Activated CD4-positive, alpha-beta T cell treated with anti-CD3 and anti-CD28 coated beads, Interleukin-10, Interleukin-2, amounts not matched to agents 100 ng/mL and 50 ng/mL, durations not matched to agents 16 hours and 8 hours (primary cell): ENCODE measurements around the gene UBR4.

Experiments used
- DNase-seq: peaks from one replicate; pipeline ENCODE4 v3.0.0-alpha.2; 2020

Gene UBR4

DNA sequence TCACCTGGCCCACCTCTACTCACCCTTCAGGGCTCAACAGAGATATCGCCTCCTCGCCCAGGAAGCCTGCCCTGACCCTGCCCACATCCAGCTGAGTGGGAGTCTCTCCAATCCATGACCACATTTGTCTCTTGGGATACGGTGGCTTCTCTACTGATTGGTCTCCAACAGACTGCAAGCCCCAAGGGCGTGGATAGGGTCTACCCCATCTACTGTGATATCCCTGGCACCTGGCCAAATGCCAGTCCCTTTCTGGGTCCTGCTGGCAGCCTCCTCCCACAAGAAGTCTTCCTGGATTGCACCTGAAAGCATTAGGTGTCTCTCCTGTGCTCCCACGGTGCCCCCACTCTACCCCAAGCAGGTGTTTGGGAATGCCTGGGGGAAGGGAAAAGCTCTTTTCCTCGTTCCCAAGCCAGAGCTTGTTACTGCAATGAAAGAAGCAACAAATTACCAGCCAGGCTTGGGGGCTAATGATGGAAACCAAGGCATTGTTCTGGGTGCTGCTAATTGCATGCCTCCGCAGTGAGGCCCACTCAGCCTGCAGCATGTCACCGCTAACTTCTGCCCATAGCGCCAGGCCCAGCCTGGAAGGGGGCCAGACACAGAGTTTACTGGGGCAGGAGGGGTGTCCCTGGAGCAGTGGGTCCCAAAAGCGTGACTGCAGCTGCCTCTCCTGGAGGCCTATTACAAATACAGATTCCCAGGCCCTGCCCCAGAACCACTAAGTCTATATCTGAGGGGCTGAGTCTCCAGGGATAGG, 162.9 kb downstream of the UBR4 start:
- DNase-seq: no peak

DNA sequence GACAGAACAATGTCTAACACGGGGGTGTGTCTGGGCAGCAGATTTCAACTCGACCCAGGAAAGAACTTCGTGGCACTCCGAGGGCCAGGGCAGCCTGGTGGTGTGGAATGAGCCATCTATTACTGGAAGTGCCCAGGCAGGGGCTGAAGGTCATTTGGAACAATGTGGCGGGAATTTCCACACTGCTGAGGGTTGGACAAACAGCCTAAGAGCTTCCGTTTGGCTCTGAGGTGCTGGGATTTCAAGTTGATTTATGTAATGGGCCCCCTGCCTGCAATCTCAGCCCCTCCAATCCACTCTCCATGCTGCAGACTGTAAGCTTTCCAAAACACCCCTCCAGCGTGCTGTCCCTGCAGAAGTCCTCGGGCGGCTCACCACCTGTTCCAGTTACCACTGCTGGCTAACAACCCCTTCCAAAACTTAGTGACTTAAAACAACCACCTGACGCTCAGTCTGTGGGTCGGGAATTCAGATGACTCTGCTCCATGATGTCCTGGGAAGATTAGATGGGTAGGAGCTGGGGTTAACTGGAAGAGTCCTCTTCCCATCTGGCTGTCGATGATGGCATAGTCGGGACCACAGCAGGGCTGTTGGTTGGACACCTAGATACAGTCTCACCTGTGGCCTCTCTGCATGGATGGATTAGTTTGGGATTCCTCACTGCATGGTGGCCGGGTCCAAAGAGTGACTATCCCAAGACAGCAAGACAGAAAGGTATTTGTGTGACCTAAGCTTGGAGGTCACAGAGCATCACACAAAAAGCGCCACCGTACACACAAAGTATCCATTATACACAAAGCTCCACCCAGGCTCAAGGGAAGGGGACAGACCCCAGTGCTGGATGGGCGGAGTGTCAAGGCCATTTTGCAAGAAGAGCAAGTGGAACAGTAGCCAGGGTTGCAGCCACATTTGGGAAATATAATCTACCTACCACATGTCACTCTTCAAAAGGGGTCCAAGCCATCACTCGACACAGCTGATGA, 163.9 kb downstream of the UBR4 start:
- no peak for DNase-seq

DNA sequence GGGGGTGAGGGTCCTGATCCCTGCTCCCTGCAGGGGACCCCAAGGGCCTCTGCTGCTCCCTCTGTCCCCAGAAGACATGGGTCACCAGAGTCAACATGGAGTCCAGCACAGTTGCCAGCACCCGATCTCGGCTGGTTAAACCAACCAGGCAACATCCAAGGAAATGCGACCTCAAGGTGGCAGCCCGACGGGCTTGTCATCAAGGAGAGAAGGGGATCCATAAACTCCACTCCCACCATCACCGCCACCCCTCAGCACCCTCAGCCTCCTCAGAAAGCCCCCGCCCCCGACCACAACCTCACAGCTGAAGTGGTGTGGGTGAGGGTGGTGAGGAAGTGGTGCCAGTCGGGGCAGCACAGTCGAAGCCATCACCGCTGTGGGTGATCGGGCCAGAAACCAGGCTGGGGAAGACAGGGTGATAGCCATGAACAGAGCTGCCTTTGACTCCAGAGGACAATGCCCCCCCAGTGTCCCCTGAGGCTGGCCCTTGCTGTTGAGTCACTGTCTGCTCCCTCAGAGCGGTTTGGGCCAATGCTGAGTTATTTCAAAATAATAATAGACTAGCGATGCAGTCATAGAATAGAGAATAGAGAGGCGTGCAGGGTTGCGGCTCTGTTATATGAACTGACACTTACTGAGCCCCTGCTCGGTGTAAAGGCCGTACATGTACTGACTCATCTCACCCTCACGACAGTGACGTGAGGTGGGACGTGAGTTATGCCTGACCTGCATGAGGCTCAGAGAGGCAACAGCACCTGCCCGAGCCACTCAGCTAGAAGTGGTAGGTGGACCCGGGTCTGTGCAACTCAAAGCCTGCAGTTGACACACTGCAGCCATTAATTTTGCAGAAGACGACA, 164.9 kb downstream of the UBR4 start:
- no peak for DNase-seq

DNA sequence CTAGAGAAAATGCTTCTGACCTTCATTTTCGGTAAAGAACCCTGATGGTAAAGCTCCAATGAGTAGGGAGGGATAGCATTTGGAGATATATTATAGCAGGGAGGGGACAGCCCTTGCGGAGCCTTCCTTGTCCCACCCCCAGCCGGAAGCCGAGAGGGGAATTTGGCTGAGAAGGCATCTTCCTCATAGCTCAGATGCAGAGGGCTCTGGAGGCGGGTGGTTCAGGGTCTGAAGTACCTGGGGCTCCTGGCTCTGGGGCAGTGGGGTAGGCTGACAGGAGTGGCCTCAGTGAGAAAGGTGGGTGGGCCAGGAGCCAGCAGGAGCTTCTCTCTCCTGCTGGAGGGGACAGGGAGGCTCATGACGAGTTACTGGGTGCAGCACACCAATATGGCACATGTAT, 165.6 kb downstream of the UBR4 start:
- no peak for DNase-seq

DNA sequence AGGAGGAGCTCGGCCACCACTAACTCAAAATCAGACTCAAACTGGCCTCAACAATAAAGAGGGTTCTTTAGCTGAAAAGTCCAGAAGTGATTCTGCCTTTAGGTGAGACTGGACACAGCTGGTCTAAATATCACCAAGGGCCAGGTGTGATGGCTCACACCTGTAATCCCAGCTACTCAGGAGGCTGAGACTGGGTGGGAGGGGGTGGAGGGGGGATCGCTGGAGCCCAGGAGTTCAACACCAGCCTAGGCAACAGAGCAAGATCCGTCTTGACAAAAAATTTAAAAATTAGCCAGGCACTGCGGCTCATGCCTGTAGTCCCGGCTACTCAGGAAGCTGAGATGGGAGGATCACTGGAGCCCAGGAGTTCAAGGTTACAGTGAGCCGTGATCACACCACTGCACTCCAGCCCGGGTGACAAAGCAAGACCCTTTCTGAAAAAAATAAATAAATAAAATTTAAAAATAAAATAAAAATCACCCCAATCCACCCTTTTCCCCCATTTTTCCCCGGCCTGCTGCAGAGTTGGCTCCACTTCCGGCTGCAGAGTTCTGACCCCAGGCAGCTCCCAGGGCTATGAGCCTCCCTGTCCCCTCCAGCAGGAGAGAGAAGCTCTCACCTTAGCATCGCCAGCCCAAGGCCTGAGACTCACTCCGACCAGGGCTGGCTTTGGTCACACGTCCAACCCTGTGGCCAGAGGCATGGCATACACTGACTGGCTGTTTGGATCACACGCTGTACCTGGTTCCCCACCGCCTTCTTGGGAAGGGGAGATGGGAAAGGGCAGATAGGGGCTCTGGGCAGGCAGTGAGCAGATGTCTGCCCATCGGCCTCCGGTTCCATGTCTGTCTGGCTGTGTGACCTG, 166.3 kb downstream of the UBR4 start:
- DNase-seq: no peak

DNA sequence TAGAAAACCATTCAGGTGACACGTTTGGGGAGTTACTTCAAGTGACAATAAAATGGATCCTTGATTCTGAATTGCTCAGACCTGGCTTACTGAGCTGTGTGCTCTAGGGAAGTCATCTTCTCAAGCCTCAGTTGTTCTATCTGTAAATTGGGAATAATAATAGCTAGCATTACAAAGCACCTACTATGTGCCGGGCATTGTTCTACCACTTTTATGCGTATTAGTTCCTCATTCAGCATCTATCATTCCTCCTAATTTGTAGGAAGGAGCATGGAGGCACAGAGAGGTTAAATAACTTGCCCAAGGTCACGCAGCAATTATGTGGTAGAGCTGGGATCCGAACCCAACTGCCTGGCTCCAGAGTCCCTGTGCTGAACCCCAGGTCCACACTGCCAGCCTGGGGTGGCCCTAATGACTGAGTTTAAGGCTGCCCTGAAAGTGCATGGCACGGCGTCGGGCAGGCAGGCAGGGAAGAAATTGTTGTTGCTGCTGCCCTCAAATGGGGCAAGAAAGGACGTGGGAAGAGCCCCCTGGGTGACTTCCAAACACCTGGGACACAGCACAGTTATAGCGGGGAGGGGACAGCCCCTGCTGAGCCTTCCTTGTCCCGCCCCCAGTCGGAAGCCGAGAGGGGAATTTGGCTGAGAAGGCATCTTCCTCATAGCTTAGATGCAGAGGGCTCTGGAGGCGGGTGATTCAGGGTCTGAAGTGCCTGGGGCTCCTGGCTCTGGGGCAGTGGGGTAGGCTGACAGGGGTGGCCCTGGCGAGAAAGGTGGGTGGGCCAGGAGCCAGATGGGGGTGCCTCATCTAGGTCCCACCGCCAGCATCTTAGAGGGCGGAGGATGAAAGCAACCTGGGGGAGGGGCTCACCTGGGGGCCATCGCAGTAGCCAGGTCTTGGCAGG, 167.1 kb downstream of the UBR4 start:
- DNase-seq: no peak

DNA sequence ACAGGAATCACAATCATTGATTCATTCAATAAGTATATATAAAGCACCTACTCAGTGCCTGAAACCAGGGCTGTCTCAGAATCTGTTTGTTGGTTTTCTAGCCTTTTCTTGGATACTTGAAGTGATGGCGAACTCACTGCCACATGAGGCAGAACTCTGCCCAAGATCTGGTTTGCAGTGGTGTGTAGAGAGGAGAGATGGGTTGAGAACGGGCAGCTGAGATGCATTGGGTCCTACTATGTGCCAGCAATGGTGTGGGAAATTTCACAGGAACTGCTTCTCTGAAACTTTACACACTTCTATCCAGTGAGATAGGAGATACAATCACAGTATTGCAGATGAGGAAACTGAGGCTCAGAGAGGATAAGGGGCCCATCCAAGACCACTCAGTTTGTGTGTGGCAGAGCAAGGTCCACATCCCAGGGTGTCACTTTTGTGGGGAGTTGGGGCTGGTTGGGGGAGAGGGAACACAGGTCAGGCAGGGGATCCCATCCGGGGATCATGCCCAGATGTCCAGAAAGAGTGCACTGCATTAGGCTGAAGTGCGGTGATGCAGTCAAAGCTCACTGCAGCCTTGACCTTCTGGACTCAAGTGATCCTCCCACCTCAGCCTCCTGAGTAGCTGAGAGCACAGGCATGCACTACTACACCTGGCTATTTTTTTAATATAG, 169.9 kb downstream of the UBR4 start:
- no peak for DNase-seq

DNA sequence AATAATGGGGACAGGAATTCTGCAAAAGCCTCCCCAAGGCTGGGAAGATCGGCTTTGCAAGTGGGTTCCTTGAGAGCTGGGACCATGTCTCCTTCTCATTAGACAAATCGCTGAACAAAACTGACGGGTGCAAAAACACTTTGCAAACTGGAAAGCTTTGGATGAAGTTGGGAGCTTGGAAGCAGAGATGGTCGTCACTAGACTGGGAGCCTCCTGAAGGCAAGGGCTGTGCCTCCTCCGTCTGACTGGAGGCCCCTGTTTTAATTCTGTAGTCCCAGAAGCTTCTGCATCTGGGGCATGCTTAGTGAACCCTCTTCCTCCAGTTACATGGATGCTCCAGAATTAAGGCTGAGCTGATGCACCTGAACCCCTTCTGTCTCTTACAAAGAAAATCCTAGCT, 171.3 kb downstream of the UBR4 start:
- no peak for DNase-seq

DNA sequence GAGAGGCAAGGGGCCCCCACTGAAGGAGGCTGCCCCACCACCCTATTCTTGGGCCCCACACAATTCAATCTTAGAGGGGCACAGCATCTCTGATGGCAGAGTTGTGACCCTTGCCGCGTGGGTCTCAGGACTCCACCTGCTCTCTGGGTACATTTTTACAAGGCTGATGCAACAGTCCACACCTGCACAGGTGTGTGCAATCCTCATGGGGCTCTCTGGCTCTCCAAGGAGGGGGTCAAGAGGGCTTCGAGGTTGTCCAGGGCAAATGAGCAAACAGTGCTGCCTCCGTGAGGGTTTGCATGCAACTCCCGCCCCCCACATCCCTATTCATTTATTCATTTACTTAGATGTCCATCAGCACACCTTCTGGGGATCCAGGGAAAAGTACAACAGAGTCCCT, 172.0 kb downstream of the UBR4 start:
- no peak for DNase-seq

DNA sequence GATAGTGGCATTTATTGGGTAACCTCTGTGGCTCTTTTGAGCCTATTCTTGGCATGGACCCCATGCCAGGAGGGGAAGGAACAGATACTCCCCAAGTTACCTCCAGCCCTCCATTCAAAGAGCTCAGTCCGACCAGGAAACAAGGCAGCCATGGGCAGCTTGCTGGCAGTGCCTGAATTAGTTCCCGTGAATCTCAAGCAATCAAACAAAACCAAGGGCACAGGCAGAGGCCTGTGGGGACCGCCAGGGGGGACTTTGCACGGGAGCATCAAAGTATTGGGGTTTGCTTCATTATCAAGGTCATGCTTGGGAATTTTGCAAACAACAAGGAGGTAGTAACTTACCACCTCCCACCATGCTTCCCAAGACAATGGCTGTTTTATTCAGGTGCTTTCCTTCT, 172.4 kb downstream of the UBR4 start:
- no peak for DNase-seq

DNA sequence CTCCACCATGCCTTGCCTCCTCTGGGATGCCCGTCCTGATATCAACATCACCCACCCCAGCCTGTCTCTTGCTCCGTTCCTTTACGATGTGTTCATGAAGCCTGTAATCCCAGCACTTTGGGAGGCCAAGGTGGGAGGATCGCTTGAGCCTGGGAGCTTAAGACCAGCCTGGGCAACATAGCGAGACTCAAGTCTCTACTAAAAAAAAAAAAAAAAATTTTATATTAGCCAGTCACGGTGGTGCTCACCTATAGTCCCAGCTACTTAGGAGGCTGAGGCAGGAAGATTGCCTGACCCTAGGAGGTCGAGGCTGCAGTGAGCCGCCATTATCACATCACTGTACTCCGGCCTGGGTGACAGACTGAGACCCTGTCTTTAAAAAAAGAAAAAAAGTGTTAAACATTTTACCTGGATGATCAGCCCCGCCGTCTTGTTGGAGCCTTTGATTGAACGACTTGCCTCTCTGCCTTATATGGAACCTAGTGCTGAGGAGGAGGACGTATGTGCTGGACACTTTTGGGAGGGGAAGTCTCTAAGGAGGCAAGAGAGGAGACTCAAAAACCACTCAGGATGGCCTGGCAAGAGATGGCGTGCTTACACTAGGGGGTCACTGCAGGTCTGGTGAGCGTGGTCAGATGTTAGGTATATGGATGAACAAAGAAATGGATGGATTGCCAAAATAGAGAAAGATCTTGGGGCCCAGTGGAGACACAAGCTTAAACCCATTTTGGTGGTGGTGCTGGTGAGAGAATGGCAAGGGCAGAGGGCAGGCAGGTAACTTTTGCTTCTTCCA, 173.1 kb downstream of the UBR4 start:
- DNase-seq: no peak

DNA sequence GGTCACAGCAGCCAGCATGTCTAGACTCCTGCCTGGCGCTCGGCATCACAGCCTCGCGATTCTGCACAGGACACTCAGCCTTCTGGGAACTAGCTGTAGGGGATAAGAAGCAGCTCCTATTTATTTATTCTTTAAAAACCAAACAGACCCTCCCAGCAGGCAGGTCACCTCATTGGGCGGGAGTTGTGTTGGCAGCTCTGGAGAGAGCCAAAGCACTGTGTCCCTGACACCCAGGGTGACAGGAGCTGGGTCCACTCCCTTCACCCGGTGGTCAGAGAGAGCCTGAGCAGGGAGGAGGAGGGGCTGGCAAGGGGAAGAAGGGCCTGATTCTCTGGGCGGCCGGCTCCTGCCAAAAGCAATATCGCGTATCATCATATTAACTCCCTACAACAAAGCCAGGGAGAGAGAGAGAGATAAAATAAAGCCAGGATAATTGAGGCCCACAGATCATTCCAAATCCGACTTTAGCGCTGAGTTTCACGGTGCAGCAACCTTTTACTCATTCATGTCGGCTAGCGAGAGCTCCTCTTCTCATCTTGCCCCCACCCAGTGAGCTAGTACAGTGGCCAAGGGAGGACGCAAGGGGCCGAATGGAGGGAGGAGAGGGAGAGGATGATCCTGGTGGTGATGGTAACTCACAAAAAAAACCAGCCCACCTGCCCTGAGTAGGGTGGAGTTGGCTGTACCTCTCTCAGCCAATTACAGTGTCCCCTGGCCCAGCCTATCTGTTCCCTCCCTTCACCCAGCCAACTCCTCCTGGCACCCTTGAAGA, 173.8 kb downstream of the UBR4 start:
- no peak for DNase-seq

DNA sequence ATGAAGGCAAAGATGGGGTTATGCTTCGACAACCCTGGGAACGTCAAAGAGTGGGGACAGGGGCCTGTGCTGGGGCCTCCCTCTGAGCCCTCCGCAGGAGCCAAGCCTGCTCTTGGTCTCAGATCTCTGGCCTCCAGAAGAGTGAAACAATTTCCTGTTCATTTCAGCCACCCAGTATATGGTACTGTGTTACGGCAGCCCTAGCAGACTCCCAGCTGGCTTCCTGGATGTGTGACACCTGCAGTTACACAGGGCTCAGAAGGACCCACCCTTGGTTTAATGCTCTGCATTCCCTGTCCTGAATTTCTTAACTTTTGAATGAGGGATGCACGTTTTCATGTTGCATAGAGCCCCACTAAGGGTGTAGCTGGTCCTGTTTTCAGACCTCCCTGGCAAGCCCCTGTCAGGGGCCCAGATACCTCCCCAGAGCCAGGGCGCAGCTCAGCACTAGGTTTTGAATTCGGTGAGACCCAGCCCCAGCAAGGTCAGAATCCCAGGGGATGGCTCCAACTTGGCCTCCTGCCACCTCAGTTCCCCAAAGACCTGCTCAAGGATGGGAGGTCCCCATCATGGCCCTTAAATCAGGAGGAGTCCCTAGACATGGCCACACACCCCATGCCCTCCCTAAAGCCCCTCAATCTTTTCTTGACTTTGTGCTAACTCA, 174.6 kb downstream of the UBR4 start:
- no peak for DNase-seq

DNA sequence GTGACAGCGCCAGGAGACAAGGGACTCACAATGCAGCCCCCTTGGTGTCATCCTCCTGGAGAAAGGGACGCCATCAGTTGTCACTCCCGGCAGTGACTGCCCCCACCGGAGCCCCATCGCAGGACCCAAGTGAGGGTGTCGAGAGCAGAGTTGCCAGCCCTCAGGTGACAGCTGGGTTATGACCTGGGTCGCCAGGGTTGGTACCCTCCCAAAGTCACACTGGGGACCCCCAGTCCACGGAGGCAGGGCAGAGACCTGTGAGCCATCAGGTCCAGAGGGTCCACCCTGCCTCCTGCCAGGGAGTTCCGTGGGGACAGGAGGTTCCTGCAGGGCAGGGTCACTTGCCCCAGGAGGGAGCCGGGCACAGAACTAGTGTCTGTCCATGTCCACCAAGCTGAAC, 175.3 kb downstream of the UBR4 start:
- DNase-seq: no peak

DNA sequence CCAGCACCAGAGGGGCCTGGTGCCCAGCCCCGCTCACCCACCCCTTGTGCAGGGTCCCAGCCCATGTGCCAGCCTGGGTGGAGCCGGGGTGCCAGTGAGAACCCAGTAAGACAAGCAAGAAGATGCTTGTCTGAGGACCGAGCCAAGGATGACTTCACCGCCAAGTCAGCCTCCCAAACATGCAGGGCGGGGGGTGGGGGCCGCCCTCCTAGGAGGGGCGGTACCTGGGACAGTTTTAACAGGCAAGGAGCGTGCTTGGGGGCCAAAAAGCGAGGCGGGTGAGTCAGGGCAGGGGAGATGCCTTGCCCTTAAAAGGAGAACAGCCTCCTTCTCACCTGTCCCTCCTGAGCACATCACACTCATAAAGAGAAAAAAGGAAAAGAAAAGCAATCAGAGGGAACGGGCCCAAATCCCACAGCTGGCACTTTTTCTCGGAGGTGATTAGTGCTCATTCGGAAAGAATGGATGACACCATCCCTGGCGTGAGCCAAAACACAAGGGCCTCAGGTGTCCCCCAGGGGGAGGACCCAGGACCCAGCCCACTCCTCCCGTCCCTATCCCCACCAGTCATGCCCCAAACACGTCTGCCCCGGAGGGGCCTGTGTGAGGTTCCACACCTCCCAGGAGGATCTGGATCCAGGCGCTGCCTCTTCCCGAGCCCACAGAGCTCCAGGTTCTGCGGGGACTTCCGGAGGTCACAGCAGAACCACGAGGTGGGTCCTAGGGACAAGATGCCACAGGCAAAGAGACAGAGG, 176.0 kb downstream of the UBR4 start:
- DNase-seq: no peak

DNA sequence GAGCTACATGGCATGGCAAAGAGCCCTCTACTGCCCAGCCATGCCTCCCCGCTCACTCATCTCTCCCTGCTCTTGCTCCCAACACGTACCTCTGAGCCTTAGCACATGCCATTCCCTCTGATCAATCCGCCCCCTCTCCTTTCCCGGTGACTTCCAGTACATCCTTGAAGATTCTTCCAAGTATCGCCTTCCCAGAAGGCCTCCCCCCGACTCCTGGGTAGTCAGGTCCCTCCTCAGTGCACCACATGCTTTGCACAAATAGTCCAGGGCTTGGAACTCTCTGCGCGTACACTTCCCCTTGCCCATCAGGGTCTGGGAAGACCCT, 176.6 kb downstream of the UBR4 start:
- no peak for DNase-seq

DNA sequence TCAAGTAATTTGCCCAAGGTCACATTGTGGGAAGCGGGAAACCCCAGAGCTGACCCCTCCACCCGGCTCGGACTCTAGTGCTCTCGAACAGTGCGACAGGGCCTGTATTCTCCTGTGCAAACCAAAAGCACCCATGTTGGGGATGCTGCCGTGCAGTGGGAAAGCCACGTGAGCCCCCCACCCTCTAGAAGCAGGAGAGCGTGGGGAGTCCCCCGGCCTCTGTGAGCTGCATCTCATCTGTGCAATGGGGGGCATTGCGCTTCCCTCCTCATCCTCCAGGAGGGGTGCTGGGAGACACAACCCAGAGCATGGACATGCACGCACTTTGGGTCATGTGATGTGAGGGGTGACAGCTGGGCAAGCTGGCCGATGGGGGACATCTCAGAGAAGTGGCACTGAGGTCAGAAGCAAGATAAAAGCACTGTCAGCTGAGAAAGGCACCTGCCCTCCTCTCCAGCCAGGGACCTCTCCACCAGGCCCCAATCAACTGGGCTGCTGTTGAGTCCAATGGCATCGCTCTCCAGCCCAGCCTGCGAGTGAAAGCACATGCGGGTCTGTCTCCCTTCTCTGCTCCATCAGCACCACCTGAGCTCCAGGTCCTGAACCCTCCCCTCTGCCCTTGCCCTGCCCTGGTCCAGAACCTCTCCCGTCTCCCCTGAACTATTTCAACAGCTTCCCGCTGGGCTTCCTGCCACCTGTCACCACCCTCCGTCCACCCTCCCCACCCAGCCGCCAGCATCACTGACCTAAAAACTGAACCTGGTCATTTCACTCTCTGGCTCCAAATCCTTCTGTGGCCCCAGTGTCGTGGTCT, 177.2 kb downstream of the UBR4 start:
- no peak for DNase-seq
